K562 (cell line): ENCODE results near the gene ATP5MG. TPM values are rescaled to one million over a fixed set of nuclear protein-coding genes. Genes with fewer than 3 reads are reported as not detected.

ENCODE experiments used
- CHD2 ChIP-seq: IDR thresholded peaks from 2 replicates; pipeline ENCODE4 v1.6.1; 2011; ENCODE audit warnings: low read depth, low read length
- CTBP1 ChIP-seq: fragments of 450-650 bp; IDR thresholded peaks from 2 replicates; pipeline ENCODE4 v1.6.1; 2016; ENCODE audit warnings: borderline replicate concordance
- HDAC2 ChIP-seq: fragments of 450-650 bp; IDR thresholded peaks from 2 replicates; pipeline ENCODE4 v1.6.1; 2016; ENCODE audit warnings: mild to moderate bottlenecking
- HMG20A ChIP-seq: fragments of 450-650 bp; formaldehyde crosslinking; conservative IDR thresholded peaks from 2 replicates; pipeline ENCODE4 v1.4.0; 2020; ENCODE audit warnings: mild to moderate bottlenecking, mixed read lengths
- KDM1A ChIP-seq, 2 experiments: fragments of 450-650 bp; IDR thresholded peaks; 2 replicates each; pipeline ENCODE4 v1.6.1; 2016; ENCODE audit warnings: mild to moderate bottlenecking in 2 of 2
- NEUROD1 ChIP-seq: fragments of 150-350 bp; IDR thresholded peaks from 2 replicates; pipeline ENCODE4 v1.6.1; 2014; ENCODE audit warnings: borderline replicate concordance, low read length, low read depth; ENCODE audit not compliant: partially characterized antibody
- OTX1 ChIP-seq: fragments of 450-650 bp; formaldehyde crosslinking; IDR thresholded peaks from 2 replicates; pipeline ENCODE4 v1.4.0; 2022; ENCODE audit warnings: mild to moderate bottlenecking
- RAD21 ChIP-seq, 2 experiments: fragments of 250-450 bp in 1 of 2; fragments of 450-650 bp in 1 of 2; sonication (Bioruptor Pico) in 1 of 2; formaldehyde crosslinking in 1 of 2; IDR thresholded peaks in 1 of 2; conservative IDR thresholded peaks in 1 of 2; 2 replicates each; pipeline versions ENCODE4 v1.4.0 to v1.8.0; 2020 to 2022; ENCODE audit warnings: mild to moderate bottlenecking in 2 of 2, moderate library complexity in 1 of 2
- SPI1 ChIP-seq: IDR thresholded peaks from 2 replicates; pipeline ENCODE4 v1.6.1; 2011; ENCODE audit warnings: low read depth, low read length, control low read depth, borderline replicate concordance
- ZC3H4 ChIP-seq: sonication (generic); formaldehyde crosslinking; IDR thresholded peaks from 2 replicates; pipeline ENCODE4 v1.9.0; 2021; ENCODE audit warnings: missing genetic modification reagents, borderline replicate concordance
- ZNF212 ChIP-seq: fragments of 450-650 bp; formaldehyde crosslinking; IDR thresholded peaks from 2 replicates; pipeline ENCODE4 v1.4.0; 2020; ENCODE audit warnings: mild to moderate bottlenecking
- ZNF384 ChIP-seq: IDR thresholded peaks from 2 replicates; pipeline ENCODE4 v1.6.1; 2012; ENCODE audit warnings: low read depth, low read length, improper control_type of control experiment
- ZNF592 ChIP-seq: fragments of 450-650 bp; IDR thresholded peaks from 2 replicates; pipeline ENCODE4 v1.6.1; 2017; ENCODE audit warnings: antibody characterized with exemption, mild to moderate bottlenecking
- ZNF766 ChIP-seq: fragments of 200-800 bp; sonication (Bioruptor generic); conservative IDR thresholded peaks from 2 replicates; pipeline ENCODE4 v1.6.1; 2016; ENCODE audit warnings: missing genetic modification characterization, missing compliant biosample characterization
- polyA plus RNA-seq, 8 experiments: library from polyadenylated mRNA; depleted of rRNA in 4 of 8; stranded (reverse) in 5 of 8; unstranded in 3 of 8; fragments of >200 nt; fragmentation: Nextera tagmentation in 2 of 8; fragmentation: Illumina TruSeq in 1 of 8; extraction: Ambion mirVana in 2 of 8; extraction: Trizol in 1 of 8; gene quantifications; 2 replicates each; pipeline versions ENCODE4 v1.2.1 to v1.2.3, GENCODE V29; 2011 to 2014; ENCODE audit warnings: inconsistent platforms in 1 of 8, missing spikeins in 1 of 8
- total RNA-seq, 7 experiments: library from RNA; depleted of rRNA in 6 of 7; stranded (reverse); fragments of >200 nt in 6 of 7; fragmentation: Illumina TruSeq in 2 of 7; extraction: Trizol in 2 of 7; gene quantifications; 2 replicates each; pipeline versions ENCODE4 v1.2.1 to v1.2.3, GENCODE V29; 2011 to 2021; ENCODE audit warnings: low replicate concordance in 1 of 7
- TF ChIP-seq, protein P1 (sequence below): IDR thresholded peaks from 2 replicates; pipeline ENCODE4 v1.6.1; 2012; ENCODE audit warnings: low read depth, low read length, improper control_type of control experiment, borderline replicate concordance
- TF ChIP-seq, protein P2 (sequence below): fragments of 450-650 bp; formaldehyde crosslinking; IDR thresholded peaks from 2 replicates; pipeline ENCODE4 v1.4.0; 2022; ENCODE audit warnings: missing genetic modification characterization
- TF ChIP-seq, protein P3 (sequence below): fragments of 250-450 bp; sonication (Bioruptor Pico); IDR thresholded peaks from 2 replicates; pipeline ENCODE4 v1.8.0; 2022; ENCODE audit warnings: moderate library complexity, mild to moderate bottlenecking, inconsistent platforms

The ATP5MG gene
- total and polyA plus RNA-seq, 9 of the 15 experiments (the other 6 are each of a cell fraction or from before 2014, with no cell fraction given) = 301 to 2,138 (median 434) TPM

DNA sequence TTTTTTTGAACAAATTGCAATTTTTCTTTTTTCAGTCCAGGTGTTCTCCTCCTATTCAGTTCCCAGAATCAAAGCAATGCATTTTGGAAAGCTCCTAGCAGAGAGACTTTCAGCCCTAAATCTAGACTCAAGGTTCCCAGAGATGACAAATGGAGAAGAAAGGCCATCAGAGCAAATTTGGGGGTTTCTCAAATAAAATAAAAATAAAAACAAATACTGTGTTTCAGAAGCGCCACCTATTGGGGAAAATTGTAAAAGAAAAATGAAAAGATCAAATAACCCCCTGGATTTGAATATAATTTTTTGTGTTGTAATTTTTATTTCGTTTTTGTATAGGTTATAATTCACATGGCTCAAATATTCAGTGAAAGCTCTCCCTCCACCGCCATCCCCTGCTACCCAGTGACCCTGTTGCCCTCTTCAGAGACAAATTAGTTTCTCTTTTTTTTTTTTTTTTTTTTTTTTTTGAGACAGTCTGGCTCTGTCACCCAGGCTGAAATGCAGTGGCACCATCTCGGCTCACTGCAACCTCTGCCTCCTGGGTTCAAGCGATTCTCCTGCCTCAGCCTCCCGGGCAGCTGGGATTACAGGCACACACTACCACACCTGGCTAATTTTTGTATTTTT is 48.2 kb upstream of the ATP5MG start (continued):
- TF ChIP-seq KDM1A (IDR thresholded peaks at IDR 0.05) = no peak
- TF ChIP-seq, protein P1, sequence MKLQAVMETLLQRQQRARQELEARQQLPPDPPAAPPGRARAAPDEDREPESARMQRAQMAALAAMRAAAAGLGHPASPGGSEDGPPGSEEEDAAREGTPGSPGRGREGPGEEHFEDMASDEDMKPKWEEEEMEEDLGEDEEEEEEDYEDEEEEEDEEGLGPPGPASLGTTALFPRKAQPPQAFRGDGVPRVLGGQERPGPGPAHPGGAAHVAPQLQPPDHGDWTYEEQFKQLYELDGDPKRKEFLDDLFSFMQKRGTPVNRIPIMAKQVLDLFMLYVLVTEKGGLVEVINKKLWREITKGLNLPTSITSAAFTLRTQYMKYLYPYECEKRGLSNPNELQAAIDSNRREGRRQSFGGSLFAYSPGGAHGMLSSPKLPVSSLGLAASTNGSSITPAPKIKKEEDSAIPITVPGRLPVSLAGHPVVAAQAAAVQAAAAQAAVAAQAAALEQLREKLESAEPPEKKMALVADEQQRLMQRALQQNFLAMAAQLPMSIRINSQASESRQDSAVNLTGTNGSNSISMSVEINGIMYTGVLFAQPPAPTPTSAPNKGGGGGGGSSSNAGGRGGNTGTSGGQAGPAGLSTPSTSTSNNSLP = peak; percentile 84; the same call in 1 of the 2 replicates
- peak; percentile 75 to 76 for TF ChIP-seq RAD21 (CRISPR knock-in tag; conservative IDR thresholded peaks at IDR 0.05 in 1 of 2, IDR thresholded peaks at IDR 0.05 in 1 of 2)
- no peak for TF ChIP-seq ZC3H4 (CRISPR knock-in tag)
- no peak for TF ChIP-seq NEUROD1
- no peak for TF ChIP-seq OTX1 (CRISPR knock-in tag)
- TF ChIP-seq ZNF592 = no peak
- TF ChIP-seq, protein P2, sequence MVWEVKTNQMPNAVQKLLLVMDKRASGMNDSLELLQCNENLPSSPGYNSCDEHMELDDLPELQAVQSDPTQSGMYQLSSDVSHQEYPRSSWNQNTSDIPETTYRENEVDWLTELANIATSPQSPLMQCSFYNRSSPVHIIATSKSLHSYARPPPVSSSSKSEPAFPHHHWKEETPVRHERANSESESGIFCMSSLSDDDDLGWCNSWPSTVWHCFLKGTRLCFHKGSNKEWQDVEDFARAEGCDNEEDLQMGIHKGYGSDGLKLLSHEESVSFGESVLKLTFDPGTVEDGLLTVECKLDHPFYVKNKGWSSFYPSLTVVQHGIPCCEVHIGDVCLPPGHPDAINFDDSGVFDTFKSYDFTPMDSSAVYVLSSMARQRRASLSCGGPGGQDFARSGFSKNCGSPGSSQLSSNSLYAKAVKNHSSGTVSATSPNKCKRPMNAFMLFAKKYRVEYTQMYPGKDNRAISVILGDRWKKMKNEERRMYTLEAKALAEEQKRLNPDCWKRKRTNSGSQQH (CRISPR knock-in tag) = no peak
- no peak for TF ChIP-seq ZNF212 (CRISPR knock-in tag)
- TF ChIP-seq SPI1 = no peak
- TF ChIP-seq ZNF766 = 0 out of 2 replicates have a peak, but pooled peaks have one; percentile 33
- 0 out of 2 replicates have a peak, but pooled peaks have one; percentile 7 for TF ChIP-seq ZNF384
- TF ChIP-seq HDAC2 = no peak
- TF ChIP-seq, protein P3, sequence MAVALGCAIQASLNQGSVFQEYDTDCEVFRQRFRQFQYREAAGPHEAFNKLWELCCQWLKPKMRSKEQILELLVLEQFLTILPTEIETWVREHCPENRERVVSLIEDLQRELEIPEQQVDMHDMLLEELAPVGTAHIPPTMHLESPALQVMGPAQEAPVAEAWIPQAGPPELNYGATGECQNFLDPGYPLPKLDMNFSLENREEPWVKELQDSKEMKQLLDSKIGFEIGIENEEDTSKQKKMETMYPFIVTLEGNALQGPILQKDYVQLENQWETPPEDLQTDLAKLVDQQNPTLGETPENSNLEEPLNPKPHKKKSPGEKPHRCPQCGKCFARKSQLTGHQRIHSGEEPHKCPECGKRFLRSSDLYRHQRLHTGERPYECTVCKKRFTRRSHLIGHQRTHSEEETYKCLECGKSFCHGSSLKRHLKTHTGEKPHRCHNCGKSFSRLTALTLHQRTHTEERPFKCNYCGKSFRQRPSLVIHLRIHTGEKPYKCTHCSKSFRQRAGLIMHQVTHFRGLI (CRISPR knock-in tag) = no peak
- no peak for TF ChIP-seq CHD2
- TF ChIP-seq HMG20A = no peak
- TF ChIP-seq CTBP1 = no peak
